GM18526 (cell line): ENCODE data around the gene CD101.

Experiments used
- POLR2A ChIP-seq: IDR thresholded peaks from 3 replicates; pipeline ENCODE4 v1.6.1; 2011; ENCODE audit not compliant: insufficient read length; ENCODE audit errors: extremely low read depth

Gene CD101

GRCh38 chr1:117059678-117060440 is 58.3 kb downstream of the CD101 start, which contains the start of gene TTF2:
Gene TTF2, plus strand, starts transcription at chr1:117060326. Its CDS starts 21 bp downstream, at chr1:117060347.
- peak; percentile 69 for TF ChIP-seq POLR2A

GRCh38 chr1:117060441-117061317 is 59.1 kb downstream of the CD101 start:
- TF ChIP-seq POLR2A: peak; percentile 30

GRCh38 chr1:117061986-117062415 is 60.4 kb downstream of the CD101 start:
- TF ChIP-seq POLR2A: no peak

GRCh38 chr1:117066367-117066766 is 64.8 kb downstream of the CD101 start:
- TF ChIP-seq POLR2A: no peak

GRCh38 chr1:117067533-117068370 is 66.2 kb downstream of the CD101 start:
- no peak for TF ChIP-seq POLR2A

- TF ChIP-seq POLR2A: no peak
Measured at GRCh38 chr1:117068580-117068979, 67.0 kb downstream of the CD101 start.

GRCh38 chr1:117069220-117069844 is 67.8 kb downstream of the CD101 start:
- TF ChIP-seq POLR2A: no peak

GRCh38 chr1:117070124-117070523 is 68.6 kb downstream of the CD101 start:
- TF ChIP-seq POLR2A: no peak

GRCh38 chr1:117076648-117077047 is 75.1 kb downstream of the CD101 start:
- TF ChIP-seq POLR2A: no peak

GRCh38 chr1:117077267-117077666 is 75.7 kb downstream of the CD101 start:
- TF ChIP-seq POLR2A: no peak

GRCh38 chr1:117079737-117080136 is 78.2 kb downstream of the CD101 start:
- TF ChIP-seq POLR2A: no peak

- no peak for TF ChIP-seq POLR2A
Measured at GRCh38 chr1:117084231-117084630, 82.7 kb downstream of the CD101 start.
